ENCODE results near the gene CLEC16A.
"Not testable (repeated sequence)": the region's sequence is repeated elsewhere in the genome, so short reads cannot be mapped to it uniquely, and the experiment has no call there.

The CLEC16A gene

DNA sequence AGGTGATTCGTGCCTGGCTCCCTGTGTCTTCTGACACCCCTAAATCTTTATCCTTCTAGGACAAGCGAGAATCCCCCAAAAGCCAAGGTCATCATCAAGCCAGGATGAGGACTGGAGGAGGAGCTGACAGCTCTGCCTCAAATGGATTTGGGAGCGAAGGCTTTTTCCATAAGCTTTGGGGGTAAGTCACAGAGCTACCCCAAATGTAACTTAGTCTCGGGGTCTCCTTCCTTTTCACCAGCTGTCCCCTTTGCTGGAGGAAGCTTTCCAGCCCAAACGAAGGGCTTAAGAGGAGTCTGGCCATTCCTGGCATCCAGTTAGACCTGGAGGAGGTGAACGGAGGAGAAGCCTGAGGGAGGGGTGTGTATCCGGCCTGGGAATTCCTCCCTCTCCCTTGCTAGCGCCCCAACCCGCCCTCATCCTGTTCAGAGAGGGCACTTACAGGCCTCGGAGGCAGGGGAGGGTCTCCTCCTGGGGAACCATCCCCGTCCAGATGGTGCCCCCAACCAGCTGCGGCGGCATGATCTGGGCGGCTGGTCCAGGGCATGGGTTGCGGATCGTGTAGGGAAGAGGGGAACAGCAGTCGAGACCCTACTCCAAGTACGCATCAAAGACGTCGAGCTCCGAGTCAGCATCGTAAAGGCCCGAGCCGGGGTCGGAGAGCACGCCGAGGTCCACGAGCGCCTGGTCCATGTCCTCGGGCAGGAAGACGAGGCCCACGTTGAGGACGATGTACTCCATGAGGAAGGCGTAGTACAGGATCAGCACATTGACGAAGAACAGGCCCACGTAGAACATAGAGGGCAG is 3.0 kb upstream of the CLEC16A start:
- no peak for DNase-seq (ENCODE audit: low read depth in 3 of 3)

DNA sequence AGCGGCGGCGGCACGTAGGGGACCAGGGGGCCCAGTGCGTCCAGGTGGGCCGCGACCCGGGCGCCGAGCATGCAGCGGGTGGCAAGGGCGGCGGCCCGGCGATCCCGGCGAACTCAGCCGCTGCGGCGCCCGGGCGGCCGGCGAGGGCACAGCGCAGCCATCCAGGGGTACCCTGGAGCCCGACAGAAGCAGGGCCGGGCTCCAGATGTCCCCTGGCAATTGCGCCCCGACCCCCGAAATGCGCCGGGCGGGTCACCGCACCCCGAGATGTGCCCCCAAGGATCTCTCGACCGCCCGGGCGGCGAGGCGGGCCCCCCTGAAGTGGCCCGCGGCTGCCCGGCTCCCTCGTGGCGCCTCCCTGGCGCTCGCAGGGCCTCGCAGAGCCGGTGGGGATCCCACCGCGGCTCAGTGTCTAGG is 2.4 kb upstream of the CLEC16A start:
- not testable (repeated sequence) for DNase-seq (ENCODE audit: low read depth in 3 of 3)

DNA sequence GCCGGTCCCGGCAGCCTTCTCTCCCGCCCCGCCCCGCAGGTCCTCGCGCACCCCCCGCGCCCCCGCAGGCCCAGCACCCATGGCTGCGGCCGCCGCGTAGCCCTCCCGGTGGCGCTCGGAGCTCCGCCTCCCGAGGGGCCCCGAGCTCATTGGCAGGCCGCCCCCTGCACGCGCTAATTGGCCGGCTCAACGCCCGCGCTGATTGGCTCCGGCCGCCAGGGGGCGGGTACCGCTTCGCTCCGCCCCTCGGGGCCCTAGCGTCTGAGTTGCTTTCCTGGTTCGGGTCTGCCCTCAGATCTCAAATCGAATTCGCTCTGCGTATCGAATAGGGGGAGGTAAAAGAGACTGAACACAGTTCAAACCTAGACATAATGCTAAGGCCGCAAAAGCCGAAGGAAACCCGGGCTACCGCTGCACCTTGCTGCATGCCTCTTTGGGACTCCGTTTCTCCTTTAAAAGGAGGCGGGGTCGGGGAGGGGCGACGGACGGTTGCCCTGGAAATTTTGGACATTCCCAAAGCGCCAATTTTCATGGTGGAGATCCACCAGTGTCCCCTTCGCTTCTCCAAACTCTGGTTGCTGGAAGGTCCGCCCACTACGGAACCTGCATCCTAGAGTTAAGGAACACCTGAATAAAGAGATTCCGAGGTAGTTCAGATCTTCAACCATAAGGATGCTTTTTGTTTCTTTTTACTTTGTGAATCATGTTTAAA is 1.9 kb upstream of the CLEC16A start, which contains the start of gene DEXI:
DEXI (minus strand) TSS at position 117 of the 712 bp plus-strand sequence. CDS start 463 bp downstream, outside the sequence.
- DNase-seq (ENCODE audit: low read depth in 3 of 3) = peak; percentile 88 to 90 (median 89)

DNA sequence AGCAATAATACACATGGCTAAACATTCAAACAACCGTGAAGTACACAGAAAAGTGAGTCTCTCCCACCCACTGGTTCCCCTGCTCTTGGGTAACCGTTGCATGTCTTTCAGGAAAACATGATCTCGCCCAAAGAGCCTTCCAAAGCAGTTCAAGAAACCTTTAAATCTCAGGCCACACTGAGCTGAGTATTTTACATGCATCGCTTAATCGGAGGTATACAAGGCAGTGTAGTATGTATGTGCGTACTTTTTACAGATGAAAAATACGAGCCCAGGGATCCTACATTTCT is 1.4 kb upstream of the CLEC16A start:
- no peak for DNase-seq (ENCODE audit: low read depth in 3 of 3)

- DNase-seq (ENCODE audit: low read depth in 3 of 3) = no peak
These were observed 862 bp downstream of the CLEC16A start for GRCh38 chr16:10945065-10945787.

DNA sequence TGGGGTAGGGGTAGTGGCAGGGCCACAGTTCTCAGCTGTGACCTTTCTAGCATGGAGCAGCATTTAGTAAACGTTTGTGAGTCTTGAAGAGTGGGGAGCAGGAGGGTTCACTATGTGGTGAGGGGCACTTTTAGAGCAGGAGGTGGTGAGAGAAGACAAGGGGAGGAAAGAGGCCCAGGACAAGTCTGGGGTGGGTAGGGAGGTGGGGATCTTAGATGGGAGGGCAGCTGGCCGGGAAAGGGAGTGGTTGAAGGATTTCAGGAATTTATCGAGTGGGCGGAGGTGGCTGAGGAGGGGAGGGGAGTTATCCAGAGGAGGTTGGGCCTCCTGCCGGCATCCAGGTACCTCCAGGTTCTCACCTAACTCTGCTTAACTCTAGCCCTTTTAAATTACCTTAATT is 1.9 kb downstream of the CLEC16A start:
- no peak for DNase-seq (ENCODE audit: low read depth in 3 of 3)

DNA sequence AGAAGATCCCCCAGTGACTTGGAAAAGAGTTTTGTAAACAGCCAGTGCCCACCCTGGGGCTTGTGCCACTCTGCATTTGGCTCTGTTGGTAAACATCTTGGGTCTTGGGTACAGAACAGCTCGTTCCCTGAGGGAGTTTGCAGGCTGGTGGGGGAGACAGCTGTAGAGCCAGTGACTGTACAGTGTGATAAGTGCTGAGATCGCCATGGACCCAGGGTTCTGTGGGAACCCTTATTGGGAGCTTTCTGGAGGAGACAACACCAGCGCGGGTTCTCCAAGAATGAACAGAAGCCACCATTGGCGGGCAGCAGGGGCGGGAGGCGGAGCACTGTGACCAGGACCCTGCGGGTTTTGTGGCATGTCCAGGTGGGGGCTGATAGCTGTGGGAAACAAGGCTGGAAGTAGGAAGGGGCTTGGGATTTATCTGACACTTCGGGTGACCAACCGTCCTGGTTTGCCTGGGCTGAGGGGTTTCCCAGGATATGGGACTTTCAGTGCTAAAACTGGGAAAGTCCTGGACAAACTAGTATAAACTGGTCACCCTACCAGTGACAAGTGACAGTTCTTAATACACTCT is 2.9 kb downstream of the CLEC16A start:
- no peak for DNase-seq (ENCODE audit: low read depth in 3 of 3)

DNA sequence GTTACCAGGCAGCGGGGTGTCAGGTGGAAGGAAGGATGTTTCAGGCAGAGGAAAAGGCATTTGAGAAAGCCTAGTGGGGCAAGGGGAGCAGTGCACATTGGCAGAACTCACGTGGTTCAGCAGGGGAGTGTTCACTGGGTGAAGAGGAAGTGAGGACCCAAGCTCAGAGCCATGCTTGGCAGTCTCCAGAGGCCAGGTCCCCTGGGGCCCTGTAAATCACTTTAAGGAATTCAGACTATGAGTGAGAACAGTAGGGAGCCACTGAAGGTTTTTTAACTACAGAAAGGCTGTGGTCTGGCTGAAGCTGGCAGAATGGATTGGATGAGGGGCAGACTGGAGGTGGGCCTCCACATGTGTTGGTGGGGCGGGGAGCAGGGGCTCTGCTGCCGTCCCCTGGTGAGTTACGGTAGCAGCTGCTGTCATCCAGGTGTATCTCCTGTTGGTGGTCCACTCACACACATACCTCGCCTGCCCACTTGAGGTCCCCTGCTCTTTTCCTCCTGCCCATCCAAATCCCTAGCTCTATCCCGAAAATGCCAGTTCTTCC is 5.1 kb downstream of the CLEC16A start:
- no peak for DNase-seq (ENCODE audit: low read depth in 3 of 3)

GRCh38 chr16:10950393-10950792 is 6.0 kb downstream of the CLEC16A start:
- DNase-seq (ENCODE audit: low read depth in 3 of 3) = no peak

- DNase-seq (ENCODE audit: low read depth in 3 of 3) = no peak
These were observed 6.7 kb downstream of the CLEC16A start for GRCh38 chr16:10951026-10951425.

- DNase-seq (ENCODE audit: low read depth in 3 of 3) = no peak
These were observed 10.5 kb downstream of the CLEC16A start for GRCh38 chr16:10954903-10955302.

GRCh38 chr16:10957771-10958482 is 13.6 kb downstream of the CLEC16A start:
- DNase-seq (ENCODE audit: low read depth in 3 of 3) = no peak

DNA sequence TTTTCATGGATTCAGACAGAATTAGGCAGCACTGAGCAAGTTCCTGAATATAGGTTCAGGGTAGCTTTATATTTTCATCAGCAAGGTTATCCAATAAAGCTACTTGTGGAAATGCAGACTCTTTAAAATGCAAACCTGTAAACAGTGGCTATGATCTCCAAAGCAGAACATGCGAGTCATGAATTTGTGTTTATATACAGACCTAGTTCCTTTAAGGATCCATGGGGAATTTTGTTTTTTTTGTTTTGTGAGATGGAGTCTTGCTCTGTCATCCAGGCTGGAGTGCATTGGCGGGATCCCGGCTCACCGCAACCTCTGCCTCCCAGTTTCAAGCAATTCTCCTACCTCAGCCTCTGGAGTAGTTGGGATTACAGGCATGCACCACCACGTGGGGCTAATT is 14.8 kb downstream of the CLEC16A start:
- DNase-seq (ENCODE audit: low read depth in 3 of 3) = no peak

GRCh38 chr16:10961231-10961630 is 16.9 kb downstream of the CLEC16A start:
- DNase-seq (ENCODE audit: low read depth in 3 of 3) = no peak

DNA sequence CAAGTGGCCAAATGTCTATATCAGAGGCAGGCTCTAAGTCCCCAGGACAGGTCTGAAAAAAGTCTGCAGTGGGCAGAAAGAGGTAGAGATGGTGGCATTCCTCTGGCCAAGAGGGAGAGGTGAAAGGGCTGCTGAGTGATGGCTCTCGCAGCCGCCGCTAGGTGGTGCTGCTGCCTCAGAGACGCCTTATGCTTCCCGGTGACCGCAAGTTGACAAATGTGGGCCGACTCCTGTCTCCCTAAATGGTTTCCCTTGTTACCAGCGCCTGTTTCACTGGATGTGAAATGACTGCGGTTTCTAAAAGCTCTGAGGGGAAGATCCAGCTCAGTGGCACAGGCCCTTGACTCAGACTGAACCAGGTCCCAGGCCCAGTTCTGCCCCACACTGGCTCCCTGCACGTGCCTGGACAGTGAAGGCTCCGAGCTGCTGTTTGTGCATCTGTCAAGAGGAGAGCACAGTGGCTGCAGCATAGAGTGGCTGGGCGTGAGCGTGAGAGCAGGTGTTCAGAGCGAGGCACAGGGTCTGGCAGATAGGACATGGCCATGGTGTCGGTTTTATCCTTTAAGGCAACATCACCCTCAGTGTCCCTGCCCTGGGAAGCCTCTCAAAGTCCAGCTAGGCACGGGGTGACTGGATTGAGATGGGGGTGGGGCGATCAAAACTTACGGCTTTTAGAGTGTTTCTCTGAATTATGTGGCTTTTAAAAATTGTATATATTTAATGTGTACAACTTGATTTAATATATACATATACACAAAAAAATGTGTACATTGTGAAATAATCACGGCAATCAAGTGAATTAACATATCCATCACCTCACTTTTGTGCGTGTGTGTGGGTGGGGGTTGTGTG is 19.9 kb downstream of the CLEC16A start:
- DNase-seq (ENCODE audit: low read depth in 3 of 3) = peak; percentile 78 to 83 (median 80)

DNA sequence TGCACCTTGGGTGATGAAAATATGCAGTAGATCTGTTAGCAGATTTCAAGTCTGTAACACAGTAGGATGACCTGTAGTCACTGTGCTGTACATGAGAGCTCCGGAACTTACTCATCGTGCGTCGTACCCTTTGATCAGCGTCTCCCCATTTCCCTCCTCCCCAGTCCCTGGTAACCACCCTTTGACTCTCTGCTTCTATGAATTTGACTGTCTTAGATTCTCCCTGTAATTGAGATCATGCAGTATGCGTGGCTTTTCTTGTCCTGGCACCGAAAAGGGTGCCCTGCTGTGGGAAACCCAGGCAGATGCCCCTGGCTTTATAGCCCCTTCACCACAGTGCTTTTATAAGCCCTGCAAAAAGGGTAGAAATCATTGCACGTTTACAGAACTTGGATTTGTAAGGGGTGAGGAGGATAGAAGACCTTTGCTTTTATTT is 20.5 kb downstream of the CLEC16A start:
- peak; percentile 45 to 68 (median 47) for DNase-seq (ENCODE audit: low read depth in 3 of 3)

GRCh38 chr16:10965440-10966061 is 21.2 kb downstream of the CLEC16A start:
- no peak for DNase-seq (ENCODE audit: low read depth in 3 of 3)

GRCh38 chr16:10966129-10966528 is 21.8 kb downstream of the CLEC16A start:
- DNase-seq (ENCODE audit: low read depth in 3 of 3) = no peak

GRCh38 chr16:10966559-10966958 is 22.2 kb downstream of the CLEC16A start:
- not testable (repeated sequence) for DNase-seq (ENCODE audit: low read depth in 3 of 3)

- no peak for DNase-seq (ENCODE audit: low read depth in 3 of 3)
These were observed 23.6 kb downstream of the CLEC16A start for GRCh38 chr16:10967986-10968385.

Data from stimulated activated CD4-positive, alpha-beta T cell treated with anti-CD3 and anti-CD28 coated beads, TNF-alpha, amount 100 ng/mL, for 48 hours (primary cell).